ENCODE measurements around the gene CLTB. TPM values are rescaled to one million over a fixed set of nuclear protein-coding genes. Genes with fewer than 3 reads are reported as not detected.

Gene CLTB
- total RNA-seq, 2 experiments from 2014 or later = 69.5 to 73.2 TPM

DNA sequence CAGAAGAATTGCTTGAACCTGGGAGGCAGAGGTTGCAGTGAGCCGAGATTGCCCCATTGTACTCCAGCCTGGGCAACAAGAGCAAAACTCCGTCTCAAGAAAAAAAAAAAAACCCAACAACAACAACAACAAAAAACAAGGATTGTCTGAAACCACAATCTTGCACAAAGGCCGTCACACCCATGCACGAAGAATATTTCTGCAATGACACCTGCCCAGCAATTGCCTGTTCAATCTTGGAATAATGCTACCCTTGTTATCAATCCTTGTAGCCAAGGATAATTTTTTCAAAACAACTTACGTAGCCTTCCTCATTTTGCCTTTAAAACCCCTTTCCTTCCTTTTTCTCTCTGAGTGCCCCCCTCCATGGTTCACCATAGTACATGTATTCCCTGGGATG is 3.7 kb upstream of the CLTB start:
- H3K36me3 Mint-ChIP-seq (ENCODE audit: low read depth) = no peaks in the 10 kb centered on the region
- peaks cover 5% of the 10 kb centered on the region for H3K27me3 Mint-ChIP-seq
- H3K4me1 Mint-ChIP-seq (ENCODE audit: low read depth) = peaks cover 15% of the 10 kb centered on the region
- no peaks in the 10 kb centered on the region for H3K36me3 ChIP-seq (ENCODE audit: insufficient read depth, low read length)
- CTCF ChIA-PET = no interaction called here
- no peak overlapping the region for H3K27ac ChIP-seq (ENCODE audit: low read depth in 1 of 2, low read length in 2 of 2)
- H3K9me3 Mint-ChIP-seq = no peaks in the 10 kb centered on the region
- no peak overlapping the region for H3K27ac Mint-ChIP-seq
- no peaks in the 10 kb centered on the region for H3K9me3 ChIP-seq (ENCODE audit: control insufficient read depth in 1 of 2, insufficient read depth in 1 of 2, low read length in 2 of 2)
- H3K4me3 ChIP-seq (ENCODE audit: low read length) = no peak overlapping the region
- no peak overlapping the region for H3K4me3 Mint-ChIP-seq
- intact Hi-C loops (cut with DNase I, micrococcal nuclease) = no loop called here
- TF ChIP-seq, protein P1, sequence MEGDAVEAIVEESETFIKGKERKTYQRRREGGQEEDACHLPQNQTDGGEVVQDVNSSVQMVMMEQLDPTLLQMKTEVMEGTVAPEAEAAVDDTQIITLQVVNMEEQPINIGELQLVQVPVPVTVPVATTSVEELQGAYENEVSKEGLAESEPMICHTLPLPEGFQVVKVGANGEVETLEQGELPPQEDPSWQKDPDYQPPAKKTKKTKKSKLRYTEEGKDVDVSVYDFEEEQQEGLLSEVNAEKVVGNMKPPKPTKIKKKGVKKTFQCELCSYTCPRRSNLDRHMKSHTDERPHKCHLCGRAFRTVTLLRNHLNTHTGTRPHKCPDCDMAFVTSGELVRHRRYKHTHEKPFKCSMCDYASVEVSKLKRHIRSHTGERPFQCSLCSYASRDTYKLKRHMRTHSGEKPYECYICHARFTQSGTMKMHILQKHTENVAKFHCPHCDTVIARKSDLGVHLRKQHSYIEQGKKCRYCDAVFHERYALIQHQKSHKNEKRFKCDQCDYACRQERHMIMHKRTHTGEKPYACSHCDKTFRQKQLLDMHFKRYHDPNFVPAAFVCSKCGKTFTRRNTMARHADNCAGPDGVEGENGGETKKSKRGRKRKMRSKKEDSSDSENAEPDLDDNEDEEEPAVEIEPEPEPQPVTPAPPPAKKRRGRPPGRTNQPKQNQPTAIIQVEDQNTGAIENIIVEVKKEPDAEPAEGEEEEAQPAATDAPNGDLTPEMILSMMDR (IDR thresholded peaks at IDR 0.05) = no peak
- POLR2A ChIA-PET = no interaction called here
- no peak for DNase-seq
- ATAC-seq (ENCODE audit: poor library complexity) = no peak
- H3K4me1 ChIP-seq (ENCODE audit: insufficient read depth, low read length) = peaks cover 17% of the 10 kb centered on the region
- H3K27me3 ChIP-seq (ENCODE audit: control insufficient read depth in 1 of 2, insufficient read depth in 2 of 2, low read length in 2 of 2) = no peaks in the 10 kb centered on the region

DNA sequence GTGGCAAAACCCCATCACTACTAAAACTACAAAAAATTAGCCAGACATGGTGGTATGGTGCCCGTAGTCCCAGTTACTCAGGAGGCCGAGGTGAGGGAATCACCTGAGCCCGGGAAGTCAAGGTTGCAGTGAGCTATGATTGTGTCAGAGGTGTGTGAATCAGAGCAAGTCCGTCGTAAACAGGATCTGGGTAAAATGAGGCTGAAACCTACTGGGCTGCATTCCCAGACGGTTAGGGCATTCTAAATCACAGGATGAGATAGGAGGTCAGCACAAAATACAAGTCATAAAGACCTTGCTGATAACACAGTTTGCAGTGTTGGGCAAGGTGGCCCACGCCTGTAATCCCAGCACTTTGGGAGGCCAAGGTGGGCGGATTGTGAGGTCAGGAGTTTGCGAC is 1.9 kb upstream of the CLTB start:
- peaks cover 32% of the 10 kb centered on the region for H3K4me1 ChIP-seq (ENCODE audit: insufficient read depth, low read length)
- H3K4me3 Mint-ChIP-seq = no peak overlapping the region
- H3K27ac Mint-ChIP-seq = no peak overlapping the region
- no peaks in the 10 kb centered on the region for H3K9me3 ChIP-seq (ENCODE audit: control insufficient read depth in 1 of 2, insufficient read depth in 1 of 2, low read length in 2 of 2)
- no peaks in the 10 kb centered on the region for H3K27me3 ChIP-seq (ENCODE audit: control insufficient read depth in 1 of 2, insufficient read depth in 2 of 2, low read length in 2 of 2)
- no peak overlapping the region for H3K4me3 ChIP-seq (ENCODE audit: low read length)
- no peaks in the 10 kb centered on the region for H3K36me3 ChIP-seq (ENCODE audit: insufficient read depth, low read length)
- peaks cover 6% of the 10 kb centered on the region for H3K36me3 Mint-ChIP-seq (ENCODE audit: low read depth)
- intact Hi-C loops (cut with DNase I, micrococcal nuclease) = loop anchor here (5.0 kb wide), 2 partner anchors 119 to 239 kb away; partner anchors contain the start of gene RNF44 (in 1 of the 2)
- no peak for DNase-seq
- no peaks in the 10 kb centered on the region for H3K9me3 Mint-ChIP-seq
- no peak for ATAC-seq (ENCODE audit: poor library complexity)
- POLR2A ChIA-PET = interaction anchor here (1.4 to 3.6 kb wide), 3 partner anchors 29 to 119 kb away, joined by 4 to 40 read pairs (median 21); partner anchors contain the start of genes FAF2 and RNF44
- H3K27ac ChIP-seq (ENCODE audit: low read depth in 1 of 2, low read length in 2 of 2) = no peak overlapping the region
- peaks cover 5% of the 10 kb centered on the region for H3K27me3 Mint-ChIP-seq
- CTCF ChIA-PET = interaction anchor here (1.0 kb wide), 1 partner anchor 179 kb away, joined by 3 read pairs; no protein-coding TSS in a partner anchor
- H3K4me1 Mint-ChIP-seq (ENCODE audit: low read depth) = peaks cover 30% of the 10 kb centered on the region
- TF ChIP-seq, protein P1 (IDR thresholded peaks at IDR 0.05) = no peak

DNA sequence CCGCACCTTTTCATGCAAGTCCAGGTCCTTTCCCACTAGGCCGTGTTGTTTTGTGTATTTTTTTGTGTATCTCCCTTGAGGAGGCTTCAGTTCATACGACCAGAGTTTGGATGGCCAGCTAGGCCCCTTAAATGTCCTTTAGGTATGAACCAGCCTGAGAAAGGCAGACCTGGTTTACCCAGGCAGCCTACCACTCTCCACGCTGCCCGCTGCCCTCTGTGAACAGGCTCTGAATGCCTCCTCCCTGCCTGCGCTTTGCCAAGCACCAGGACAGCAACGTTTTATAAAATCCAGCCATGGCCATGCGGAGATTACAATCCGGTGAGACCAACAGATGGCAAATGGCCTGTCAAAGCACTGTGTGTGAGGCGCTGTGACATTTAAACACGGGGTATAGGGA is 626 bp upstream of the CLTB start:
- no peak for DNase-seq
- TF ChIP-seq, protein P1 (IDR thresholded peaks at IDR 0.05) = no peak
- Mint-ChIP-seq H3K36me3 (ENCODE audit: low read depth) (peaks cover 6% of the 10 kb centered on the region), H3K9me3 (no peaks in the 10 kb centered on the region), H3K4me1 (ENCODE audit: low read depth) (peaks cover 38% of the 10 kb centered on the region), H3K4me3 (peak overlapping the region; percentile 80), H3K27ac (peak overlapping the region; percentile 76), H3K27me3 (no peaks in the 10 kb centered on the region)
- Histone ChIP-seq H3K4me3 (ENCODE audit: low read length) (peak overlapping the region; percentile 37), H3K4me1 (ENCODE audit: insufficient read depth, low read length) (peaks cover 37% of the 10 kb centered on the region), H3K27me3 (ENCODE audit: control insufficient read depth in 1 of 2, insufficient read depth in 2 of 2, low read length in 2 of 2) (no peaks in the 10 kb centered on the region), H3K36me3 (ENCODE audit: insufficient read depth, low read length) (peaks cover 5% of the 10 kb centered on the region), H3K27ac (ENCODE audit: low read depth in 1 of 2, low read length in 2 of 2) (peak overlapping the region in 1 of 2 donors; percentile 3), H3K9me3 (ENCODE audit: control insufficient read depth in 1 of 2, insufficient read depth in 1 of 2, low read length in 2 of 2) (no peaks in the 10 kb centered on the region)
- POLR2A ChIA-PET = interaction anchor here (0.7 to 3.6 kb wide), 9 partner anchors 30 to 244 kb away, joined by 3 to 40 read pairs (median 6); partner anchors contain the start of genes FAF2, KIAA1191 and RNF44
- intact Hi-C loops (cut with DNase I, micrococcal nuclease) = loop anchor here (1.0 to 5.0 kb wide), 10 partner anchors 30 to 240 kb away; partner anchors contain the start of genes KIAA1191 (in 1 of the 2) and RNF44 (in 1 of the 2)
- CTCF ChIA-PET = interaction anchor here (0.6 to 3.7 kb wide), 27 partner anchors 9 to 242 kb away, joined by 3 to 37 read pairs (median 4); partner anchors contain the start of genes FAF2, KIAA1191 and RNF44
- no peak for ATAC-seq (ENCODE audit: poor library complexity)
